A549 (cell line): Measurements from ENCODE around the gene CHURC1.

ENCODE experiments used
- JUN ChIP-seq, 2 experiments: fragments of >200 bp; sonication (Bioruptor Twin); formaldehyde crosslinking; IDR thresholded peaks; 2 replicates in 1 of 2; 3 replicates in 1 of 2; pipeline ENCODE4 v1.6.1; 2016 to 2017
- MAZ ChIP-seq: fragments of 150-350 bp; IDR thresholded peaks from 2 replicates; pipeline ENCODE4 v1.6.1; 2014; ENCODE audit warnings: antibody characterized with exemption, low read depth, low read length, borderline replicate concordance
- TF ChIP-seq, protein P1 (sequence below): fragments of >200 bp; sonication (Bioruptor Twin); formaldehyde crosslinking; IDR thresholded peaks from 3 replicates; pipeline ENCODE4 v1.5.1; 2016

DNA sequence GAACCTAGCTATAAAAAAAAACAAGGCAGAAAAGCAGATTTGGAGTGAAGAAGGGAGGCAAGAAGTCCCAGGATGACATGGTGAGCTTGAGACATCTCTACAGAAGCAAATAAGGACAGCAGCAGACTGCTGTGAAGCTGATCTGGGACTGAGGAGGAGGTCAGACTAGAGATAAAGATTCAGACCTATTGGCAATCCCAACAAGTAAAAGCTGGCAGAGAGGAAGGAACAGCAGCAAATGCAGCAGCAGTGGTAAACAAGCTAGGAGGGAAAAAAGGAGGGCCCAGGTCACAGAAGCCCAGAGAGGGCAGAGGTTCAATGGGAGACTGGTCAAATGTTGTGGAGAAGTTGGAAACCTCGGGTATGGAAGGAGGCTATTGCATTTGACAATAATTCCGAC is 45.9 kb upstream of the CHURC1 start:
- TF ChIP-seq MAZ (no peak), JUN (IDR thresholded peaks at IDR 0.05) (no peak)
- TF ChIP-seq, protein P1, sequence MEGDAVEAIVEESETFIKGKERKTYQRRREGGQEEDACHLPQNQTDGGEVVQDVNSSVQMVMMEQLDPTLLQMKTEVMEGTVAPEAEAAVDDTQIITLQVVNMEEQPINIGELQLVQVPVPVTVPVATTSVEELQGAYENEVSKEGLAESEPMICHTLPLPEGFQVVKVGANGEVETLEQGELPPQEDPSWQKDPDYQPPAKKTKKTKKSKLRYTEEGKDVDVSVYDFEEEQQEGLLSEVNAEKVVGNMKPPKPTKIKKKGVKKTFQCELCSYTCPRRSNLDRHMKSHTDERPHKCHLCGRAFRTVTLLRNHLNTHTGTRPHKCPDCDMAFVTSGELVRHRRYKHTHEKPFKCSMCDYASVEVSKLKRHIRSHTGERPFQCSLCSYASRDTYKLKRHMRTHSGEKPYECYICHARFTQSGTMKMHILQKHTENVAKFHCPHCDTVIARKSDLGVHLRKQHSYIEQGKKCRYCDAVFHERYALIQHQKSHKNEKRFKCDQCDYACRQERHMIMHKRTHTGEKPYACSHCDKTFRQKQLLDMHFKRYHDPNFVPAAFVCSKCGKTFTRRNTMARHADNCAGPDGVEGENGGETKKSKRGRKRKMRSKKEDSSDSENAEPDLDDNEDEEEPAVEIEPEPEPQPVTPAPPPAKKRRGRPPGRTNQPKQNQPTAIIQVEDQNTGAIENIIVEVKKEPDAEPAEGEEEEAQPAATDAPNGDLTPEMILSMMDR: no peak
